Endothelial cell of umbilical vein (primary cell): ENCODE data around the gene YEATS4.

Experiments used
- CTCF ChIP-seq, 2 donors: IDR thresholded peaks; 1 replicate in 1 of 2; 2 replicates in 1 of 2; pipeline ENCODE4 v1.5.1; 2011; ENCODE audit warnings: low read length in 2 of 2, mild to moderate bottlenecking in 2 of 2, moderate library complexity in 2 of 2, control low read depth in 1 of 2, inconsistent platforms in 1 of 2, low read depth in 1 of 2; ENCODE audit not compliant: insufficient read depth in 1 of 2; ENCODE audit errors: extremely low read depth in 1 of 2
- EZH2 ChIP-seq: IDR thresholded peaks from 2 replicates; pipeline ENCODE4 v1.6.1; 2012; ENCODE audit warnings: borderline replicate concordance, low read depth, mild to moderate bottlenecking, moderate library complexity, low read length, inconsistent platforms; ENCODE audit not compliant: severe bottlenecking
- MYC ChIP-seq: IDR thresholded peaks from one replicate; pipeline ENCODE4 v1.6.1; 2011; ENCODE audit warnings: mild to moderate bottlenecking, low read depth, low read length
- POLR2AphosphoS5 ChIP-seq: IDR thresholded peaks from 2 replicates; pipeline ENCODE4 v1.6.1; 2012; ENCODE audit warnings: low read depth, mild to moderate bottlenecking, control low read depth, low read length, moderate library complexity; ENCODE audit not compliant: insufficient read depth
- TF ChIP-seq, protein P1 (sequence below): IDR thresholded peaks from 2 replicates; pipeline ENCODE4 v1.6.1; 2011; ENCODE audit not compliant: insufficient read depth, insufficient read length

DNA sequence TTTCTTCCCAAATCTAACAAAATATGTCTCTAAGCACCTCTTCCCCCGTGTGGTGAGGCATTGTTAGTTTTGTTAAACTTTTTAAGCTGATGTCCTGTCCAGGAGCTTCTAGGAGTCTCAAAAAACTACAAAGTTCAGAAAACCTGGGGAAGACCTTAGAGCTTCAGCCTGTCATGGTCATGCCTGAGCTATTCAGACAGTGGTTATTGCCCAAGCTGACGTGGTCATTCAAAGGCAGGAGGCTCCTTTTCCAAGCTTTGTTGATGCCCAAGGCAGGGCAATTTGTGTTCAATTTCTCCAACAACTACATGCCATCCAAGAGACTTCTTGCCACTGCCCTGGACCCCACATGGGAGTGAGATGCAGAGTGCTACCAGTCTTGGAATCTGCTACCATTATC is 17.1 kb upstream of the YEATS4 start:
- no peak for TF ChIP-seq MYC
- TF ChIP-seq EZH2, result no peak
- no peak for TF ChIP-seq CTCF (IDR thresholded peaks at IDR 0.05; ENCODE audit: extremely low read depth in 1 of 2, insufficient read depth in 1 of 2, low read depth in 1 of 2, low read length in 2 of 2)
- TF ChIP-seq, protein P1, sequence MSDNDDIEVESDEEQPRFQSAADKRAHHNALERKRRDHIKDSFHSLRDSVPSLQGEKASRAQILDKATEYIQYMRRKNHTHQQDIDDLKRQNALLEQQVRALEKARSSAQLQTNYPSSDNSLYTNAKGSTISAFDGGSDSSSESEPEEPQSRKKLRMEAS, result no peak
- TF ChIP-seq POLR2AphosphoS5, result no peak
